Vagina (tissue), 2 donors: Measurements from ENCODE around the gene SDC3. TPM values are rescaled to one million over a fixed set of nuclear protein-coding genes. Genes with fewer than 3 reads are reported as not detected.
A peak's percentile ranks its signal among the peaks of the same experiment; 100 is the strongest.

Source experiments
- DNase-seq, 2 donors: peaks; one replicate each; pipeline ENCODE4 v3.0.0-alpha.2; 2017; ENCODE audit errors: extremely low spot score in 2 of 2
- H3K27ac ChIP-seq: fragments of 200-600 bp; sonication (generic); one replicate; pipeline ENCODE4 v1.5.1; 2019
- H3K27me3 ChIP-seq: fragments of 200-600 bp; sonication (generic); one replicate; pipeline ENCODE4 v1.5.1; 2019
- H3K36me3 ChIP-seq, 2 donors: fragments of 200-600 bp; sonication (generic); one replicate each; pipeline ENCODE4 v1.5.1; 2017 to 2019
- H3K4me1 ChIP-seq: fragments of 200-600 bp; sonication (generic); one replicate; pipeline ENCODE4 v1.5.1; 2019
- H3K4me3 ChIP-seq, 2 donors: fragments of 200-600 bp; sonication (generic); 1 replicate in 1 of 2; 2 replicates in 1 of 2; pipeline ENCODE4 v1.5.1; 2016 to 2019
- H3K9me3 ChIP-seq: fragments of 200-600 bp; sonication (generic); one replicate; pipeline ENCODE4 v1.5.1; 2019
- CTCF ChIP-seq, 3 experiments: fragments of 450-650 bp in 2 of 3; fragments of 200-600 bp in 1 of 3; sonication (generic) in 1 of 3; IDR thresholded peaks; one replicate each; pipeline ENCODE4 v1.5.1; 2017 to 2019; ENCODE audit warnings: antibody characterized with exemption in 3 of 3, mild to moderate bottlenecking in 2 of 3, moderate library complexity in 2 of 3
- POLR2A ChIP-seq, 2 donors: fragments of 450-650 bp; IDR thresholded peaks; one replicate each; pipeline ENCODE4 v1.6.1; 2017; ENCODE audit warnings: antibody characterized with exemption in 2 of 2, mild to moderate bottlenecking in 2 of 2, moderate library complexity in 2 of 2
- POLR2AphosphoS5 ChIP-seq, 2 donors: sonication (generic); formaldehyde crosslinking; IDR thresholded peaks; one replicate each; pipeline ENCODE4 v1.9.0; 2017; ENCODE audit warnings: antibody characterized with exemption in 2 of 2, mild to moderate bottlenecking in 2 of 2, low read depth in 1 of 2; ENCODE audit not compliant: insufficient read depth in 1 of 2
- intact Hi-C: fragments of 100-400 bp; cut with DNase I; formaldehyde crosslinking; loops from one replicate; pipeline ENCODE4 v1.15.1; 2023
- total RNA-seq: library from RNA; depleted of rRNA; stranded (reverse); fragments of >200 nt; gene quantifications from one replicate; pipeline ENCODE4 v1.2.3, GENCODE V29; 2016

The SDC3 gene
- total RNA-seq, 1 donor from 2014 or later, result 20.1 TPM

GRCh38 chr1:30928171-30928570 lies 19.6 kb upstream of the SDC3 start:
- H3K27me3 ChIP-seq, result no peaks in the 10 kb centered on the region
- peaks cover 4% of the 10 kb centered on the region for H3K4me1 ChIP-seq
- H3K4me3 ChIP-seq, result no peak overlapping the region
- H3K9me3 ChIP-seq, result no peaks in the 10 kb centered on the region
- intact Hi-C loops, result no loop called here
- peaks cover 4 to 19% of the 10 kb centered on the region in 2 donors for H3K36me3 ChIP-seq
- no peak for TF ChIP-seq POLR2A (IDR thresholded peaks at IDR 0.05)
- TF ChIP-seq CTCF (IDR thresholded peaks at IDR 0.05), result no peak
- TF ChIP-seq POLR2AphosphoS5 (IDR thresholded peaks at IDR 0.05; ENCODE audit: insufficient read depth in 1 of 2, low read depth in 1 of 2), result no peak
- no peak overlapping the region for H3K27ac ChIP-seq
- DNase-seq, result no peak

- Histone ChIP-seq H3K4me3 (no peak overlapping the region), H3K27me3 (no peaks in the 10 kb centered on the region), H3K36me3 (peaks cover 0 to 12% of the 10 kb centered on the region in 2 donors), H3K4me1 (peaks cover 4% of the 10 kb centered on the region), H3K27ac (no peak overlapping the region), H3K9me3 (no peaks in the 10 kb centered on the region)
- intact Hi-C loops, result no loop called here
- DNase-seq, result no peak
- TF ChIP-seq CTCF (IDR thresholded peaks at IDR 0.05) (no peak), POLR2AphosphoS5 (IDR thresholded peaks at IDR 0.05; ENCODE audit: insufficient read depth in 1 of 2, low read depth in 1 of 2) (no peak)
These were observed 18.9 kb upstream of the SDC3 start for GRCh38 chr1:30927448-30927847.

- TF ChIP-seq POLR2A (IDR thresholded peaks at IDR 0.05), result no peak
- TF ChIP-seq CTCF (IDR thresholded peaks at IDR 0.05), result no peak
- H3K27me3 ChIP-seq, result no peaks in the 10 kb centered on the region
- no peak overlapping the region for H3K27ac ChIP-seq
- no peaks in the 10 kb centered on the region for H3K4me1 ChIP-seq
- H3K36me3 ChIP-seq, result no peaks in the 10 kb centered on the region
- no peaks in the 10 kb centered on the region for H3K9me3 ChIP-seq
- no peak overlapping the region for H3K4me3 ChIP-seq
- DNase-seq, result no peak
- intact Hi-C loops, result no loop called here
These were observed 15.0 kb upstream of the SDC3 start for GRCh38 chr1:30923597-30923996.

GRCh38 chr1:30920827-30921226 lies 12.3 kb upstream of the SDC3 start:
- intact Hi-C loops, result no loop called here
- TF ChIP-seq CTCF (IDR thresholded peaks at IDR 0.05), result no peak
- TF ChIP-seq POLR2A (IDR thresholded peaks at IDR 0.05), result no peak
- TF ChIP-seq POLR2AphosphoS5 (IDR thresholded peaks at IDR 0.05; ENCODE audit: insufficient read depth in 1 of 2, low read depth in 1 of 2), result no peak
- no peak for DNase-seq
- no peaks in the 10 kb centered on the region for H3K27me3 ChIP-seq
- no peak overlapping the region for H3K27ac ChIP-seq
- H3K36me3 ChIP-seq, result no peaks in the 10 kb centered on the region
- H3K4me3 ChIP-seq, result no peak overlapping the region
- H3K9me3 ChIP-seq, result no peaks in the 10 kb centered on the region
- H3K4me1 ChIP-seq, result no peaks in the 10 kb centered on the region

- Histone ChIP-seq H3K36me3 (no peaks in the 10 kb centered on the region), H3K4me1 (no peaks in the 10 kb centered on the region), H3K9me3 (no peaks in the 10 kb centered on the region), H3K27ac (no peak overlapping the region), H3K4me3 (no peak overlapping the region), H3K27me3 (no peaks in the 10 kb centered on the region)
- TF ChIP-seq POLR2AphosphoS5 (IDR thresholded peaks at IDR 0.05; ENCODE audit: insufficient read depth in 1 of 2, low read depth in 1 of 2), result no peak
- TF ChIP-seq POLR2A (IDR thresholded peaks at IDR 0.05), result no peak
- TF ChIP-seq CTCF (IDR thresholded peaks at IDR 0.05), result no peak
- peak; percentile 25 to 31 for DNase-seq
- intact Hi-C loops, result no loop called here
These were observed 10.7 kb upstream of the SDC3 start for GRCh38 chr1:30919025-30919881.
